Gastrocnemius medialis (tissue), 4 donors: ENCODE data around the gene SMARCD3.

Source experiments
- CTCF ChIP-seq, 5 experiments: fragments of 450-650 bp in 3 of 5; fragments of 200-600 bp in 2 of 5; sonication (generic) in 2 of 5; IDR thresholded peaks in 4 of 5; conservative IDR thresholded peaks in 1 of 5; 1 replicate in 4 of 5; 2 replicates in 1 of 5; pipeline ENCODE4 v1.5.1; 2016 to 2019; ENCODE audit warnings: antibody characterized with exemption in 5 of 5, mild to moderate bottlenecking in 3 of 5, moderate library complexity in 3 of 5
- POLR2A ChIP-seq, 2 donors: fragments of 450-650 bp; IDR thresholded peaks; one replicate each; pipeline ENCODE4 v1.6.1; 2017; ENCODE audit warnings: antibody characterized with exemption in 2 of 2, mild to moderate bottlenecking in 2 of 2, moderate library complexity in 2 of 2

GRCh38 chr7:151194188-151194587, 54.3 kb downstream of the SMARCD3 start:
- TF ChIP-seq CTCF (IDR thresholded peaks at IDR 0.05 in 4 of 5, conservative IDR thresholded peaks at IDR 0.05 in 1 of 5) (no peak), POLR2A (IDR thresholded peaks at IDR 0.05) (no peak)
